Activated T-helper 1 cell treated with anti-CD3 and anti-CD28 coated beads, Interleukin-12 subunit alpha, Interleukin-12 subunit beta, Interleukin-2, Interleukin-4 antibody, amounts not matched to agents 30 ng/mL and 10 ng/mL and 1 ng/mL, durations not matched to agents 14 hours and 24 hours and 36 hours (primary cell): Measurements from ENCODE around the gene FUT1. TPM values are rescaled to one million over a fixed set of nuclear protein-coding genes. Genes with fewer than 3 reads are reported as not detected.
A peak's percentile ranks its signal among the peaks of the same experiment; 100 is the strongest.

Experiments
- DNase-seq: peaks from one replicate; pipeline ENCODE4 v3.0.0; 2021; ENCODE audit warnings: low spot score
- H3K27ac Mint-ChIP-seq: one replicate; pipeline ENCODE4 v1.8.0; 2021; ENCODE audit warnings: mild to moderate bottlenecking, mixed read lengths
- H3K27me3 Mint-ChIP-seq: one replicate; pipeline ENCODE4 v1.8.0; 2022; ENCODE audit warnings: mild to moderate bottlenecking, moderate library complexity, mixed read lengths; ENCODE audit not compliant: insufficient read depth
- H3K36me3 Mint-ChIP-seq: one replicate; pipeline ENCODE4 v1.8.0; 2021; ENCODE audit warnings: low read depth, mixed read lengths
- H3K4me1 Mint-ChIP-seq: one replicate; pipeline ENCODE4 v1.8.0; 2021; ENCODE audit warnings: low read depth, mixed read lengths
- H3K4me3 Mint-ChIP-seq: one replicate; pipeline ENCODE4 v1.8.0; 2021; ENCODE audit warnings: mild to moderate bottlenecking, moderate library complexity, mixed read lengths
- H3K9me3 Mint-ChIP-seq: one replicate; pipeline ENCODE4 v1.8.0; 2021; ENCODE audit warnings: mixed read lengths
- intact Hi-C: fragments of 100-400 bp; cut with micrococcal nuclease; formaldehyde crosslinking; loops from one replicate; pipeline ENCODE4 v1.15.1; 2024
- total RNA-seq: library from RNA; stranded (reverse); gene quantifications from 2 replicates; pipeline ENCODE4 v1.2.3, GENCODE V29; 2022

The FUT1 gene
- total RNA-seq, 1 donor from 2014 or later = 0.57 TPM

- DNase-seq = no peak
- peaks cover 13% of the 10 kb centered on the region for H3K4me1 Mint-ChIP-seq
- no peaks in the 10 kb centered on the region for H3K9me3 Mint-ChIP-seq
- peak overlapping the region; percentile 47 for H3K4me3 Mint-ChIP-seq
- no peaks in the 10 kb centered on the region for H3K36me3 Mint-ChIP-seq
- peak overlapping the region; percentile 65 for H3K27ac Mint-ChIP-seq
- intact Hi-C loops = loop anchor here (2.0 to 10.0 kb wide), 3 partner anchors 69 to 929 kb away; partner anchors contain the start of genes CA11, EMP3, RRAS and SCAF1
- peaks cover 1% of the 10 kb centered on the region for H3K27me3 Mint-ChIP-seq
These were observed 36.7 kb downstream of the FUT1 start for GRCh38 chr19:48715681-48716171.

- no peak for DNase-seq
- H3K9me3 Mint-ChIP-seq = no peaks in the 10 kb centered on the region
- no peaks in the 10 kb centered on the region for H3K36me3 Mint-ChIP-seq
- peak overlapping the region; percentile 80 for H3K4me3 Mint-ChIP-seq
- H3K27me3 Mint-ChIP-seq = peaks cover 1% of the 10 kb centered on the region
- intact Hi-C loops = loop anchor here (1.0 to 10.0 kb wide), 11 partner anchors 10 to 930 kb away; partner anchors contain the start of genes CA11, CYTH2, EMP3 and NUCB1
- peaks cover 8% of the 10 kb centered on the region for H3K4me1 Mint-ChIP-seq
- H3K27ac Mint-ChIP-seq = peak overlapping the region; percentile 83
These were observed 37.4 kb downstream of the FUT1 start for GRCh38 chr19:48714759-48715675.

GRCh38 chr19:48713864-48714755, 38.3 kb downstream of the FUT1 start:
- no peaks in the 10 kb centered on the region for H3K36me3 Mint-ChIP-seq
- peak; percentile 98 for DNase-seq
- peaks cover 8% of the 10 kb centered on the region for H3K4me1 Mint-ChIP-seq
- peak overlapping the region; percentile 80 for H3K4me3 Mint-ChIP-seq
- H3K9me3 Mint-ChIP-seq = no peaks in the 10 kb centered on the region
- H3K27ac Mint-ChIP-seq = peak overlapping the region; percentile 83
- H3K27me3 Mint-ChIP-seq = peaks cover 1% of the 10 kb centered on the region
- intact Hi-C loops = loop anchor here (1.0 to 10.0 kb wide), 11 partner anchors 11 to 931 kb away; partner anchors contain the start of genes CA11, CYTH2, EMP3 and NUCB1

GRCh38 chr19:48713041-48713863, 39.2 kb downstream of the FUT1 start:
- Mint-ChIP-seq H3K27me3 (peaks cover 1% of the 10 kb centered on the region), H3K4me1 (peaks cover 8% of the 10 kb centered on the region), H3K4me3 (peak overlapping the region; percentile 78), H3K36me3 (no peaks in the 10 kb centered on the region), H3K27ac (peak overlapping the region; percentile 55), H3K9me3 (no peaks in the 10 kb centered on the region)
- DNase-seq = no peak
- intact Hi-C loops = loop anchor here (5.0 to 10.0 kb wide), 3 partner anchors 221 to 932 kb away; partner anchors contain the start of genes EMP3, RRAS and SCAF1

GRCh38 chr19:48711106-48711662, 41.3 kb downstream of the FUT1 start:
- peaks cover 1% of the 10 kb centered on the region for H3K27me3 Mint-ChIP-seq
- H3K36me3 Mint-ChIP-seq = peaks cover 2% of the 10 kb centered on the region
- intact Hi-C loops = loop anchor here (5.0 to 10.0 kb wide), 3 partner anchors 219 to 934 kb away; partner anchors contain the start of genes EMP3, RRAS and SCAF1

GRCh38 chr19:48708471-48708870, 44.0 kb downstream of the FUT1 start:
- Mint-ChIP-seq H3K27ac (no peak overlapping the region), H3K4me1 (no peaks in the 10 kb centered on the region), H3K4me3 (no peak overlapping the region), H3K27me3 (peaks cover 1% of the 10 kb centered on the region), H3K9me3 (no peaks in the 10 kb centered on the region), H3K36me3 (peaks cover 2% of the 10 kb centered on the region)
- intact Hi-C loops = no loop called here
- no peak for DNase-seq

More at GRCh38 chr19:48711106-48711662, 41.3 kb downstream of the FUT1 start:
- H3K9me3 Mint-ChIP-seq = no peaks in the 10 kb centered on the region
- DNase-seq = no peak
- no peak overlapping the region for H3K27ac Mint-ChIP-seq
- peak overlapping the region; percentile 39 for H3K4me3 Mint-ChIP-seq
- peaks cover 8% of the 10 kb centered on the region for H3K4me1 Mint-ChIP-seq

- Mint-ChIP-seq H3K9me3 (no peaks in the 10 kb centered on the region), H3K27ac (no peak overlapping the region), H3K4me1 (no peaks in the 10 kb centered on the region), H3K27me3 (no peaks in the 10 kb centered on the region), H3K36me3 (peaks cover 2% of the 10 kb centered on the region), H3K4me3 (no peak overlapping the region)
- intact Hi-C loops = no loop called here
- DNase-seq = no peak
These were observed 47.0 kb downstream of the FUT1 start for GRCh38 chr19:48705431-48705830.

- H3K27ac Mint-ChIP-seq = no peak overlapping the region
- peaks cover 2% of the 10 kb centered on the region for H3K36me3 Mint-ChIP-seq
- H3K9me3 Mint-ChIP-seq = no peaks in the 10 kb centered on the region
- H3K27me3 Mint-ChIP-seq = peaks cover 3% of the 10 kb centered on the region
- intact Hi-C loops = no loop called here
- DNase-seq = no peak
- no peaks in the 10 kb centered on the region for H3K4me1 Mint-ChIP-seq
- no peak overlapping the region for H3K4me3 Mint-ChIP-seq
These were observed 49.1 kb downstream of the FUT1 start for GRCh38 chr19:48703316-48703715.

GRCh38 chr19:48702701-48703100, 49.7 kb downstream of the FUT1 start:
- Mint-ChIP-seq H3K9me3 (no peaks in the 10 kb centered on the region), H3K4me3 (no peak overlapping the region), H3K27ac (no peak overlapping the region), H3K4me1 (no peaks in the 10 kb centered on the region), H3K36me3 (peaks cover 2% of the 10 kb centered on the region), H3K27me3 (peaks cover 7% of the 10 kb centered on the region)
- DNase-seq = no peak
- intact Hi-C loops = no loop called here

- DNase-seq = no peak
- no peaks in the 10 kb centered on the region for H3K9me3 Mint-ChIP-seq
- intact Hi-C loops = no loop called here
- H3K4me1 Mint-ChIP-seq = no peaks in the 10 kb centered on the region
- no peaks in the 10 kb centered on the region for H3K36me3 Mint-ChIP-seq
- no peak overlapping the region for H3K4me3 Mint-ChIP-seq
- H3K27me3 Mint-ChIP-seq = peaks cover 21% of the 10 kb centered on the region
- H3K27ac Mint-ChIP-seq = no peak overlapping the region
These were observed 54.4 kb downstream of the FUT1 start for GRCh38 chr19:48698046-48698445.
